ENCODE results near the gene RASL10A.

DNA sequence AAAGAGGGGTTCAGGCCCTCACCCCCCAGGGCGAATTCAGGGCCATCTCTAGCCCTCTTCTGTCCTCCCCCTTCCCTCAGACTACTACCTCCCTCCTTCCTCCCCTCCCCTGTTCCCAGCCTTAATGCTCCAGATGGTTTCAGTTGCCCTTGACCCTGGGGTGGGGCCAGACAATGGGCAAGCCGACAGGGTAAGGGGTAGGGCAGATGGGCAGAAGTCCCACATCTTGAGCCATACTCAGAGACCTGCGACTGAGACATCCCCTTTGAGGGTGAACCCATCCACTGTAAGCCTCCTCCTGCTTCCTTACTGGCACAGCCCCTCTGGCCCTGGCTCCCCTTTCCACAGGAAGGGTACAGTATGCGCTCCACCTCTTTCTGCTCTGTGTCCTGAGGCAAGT, 49.6 kb downstream of the RASL10A start:
- TF ChIP-seq, protein P1, sequence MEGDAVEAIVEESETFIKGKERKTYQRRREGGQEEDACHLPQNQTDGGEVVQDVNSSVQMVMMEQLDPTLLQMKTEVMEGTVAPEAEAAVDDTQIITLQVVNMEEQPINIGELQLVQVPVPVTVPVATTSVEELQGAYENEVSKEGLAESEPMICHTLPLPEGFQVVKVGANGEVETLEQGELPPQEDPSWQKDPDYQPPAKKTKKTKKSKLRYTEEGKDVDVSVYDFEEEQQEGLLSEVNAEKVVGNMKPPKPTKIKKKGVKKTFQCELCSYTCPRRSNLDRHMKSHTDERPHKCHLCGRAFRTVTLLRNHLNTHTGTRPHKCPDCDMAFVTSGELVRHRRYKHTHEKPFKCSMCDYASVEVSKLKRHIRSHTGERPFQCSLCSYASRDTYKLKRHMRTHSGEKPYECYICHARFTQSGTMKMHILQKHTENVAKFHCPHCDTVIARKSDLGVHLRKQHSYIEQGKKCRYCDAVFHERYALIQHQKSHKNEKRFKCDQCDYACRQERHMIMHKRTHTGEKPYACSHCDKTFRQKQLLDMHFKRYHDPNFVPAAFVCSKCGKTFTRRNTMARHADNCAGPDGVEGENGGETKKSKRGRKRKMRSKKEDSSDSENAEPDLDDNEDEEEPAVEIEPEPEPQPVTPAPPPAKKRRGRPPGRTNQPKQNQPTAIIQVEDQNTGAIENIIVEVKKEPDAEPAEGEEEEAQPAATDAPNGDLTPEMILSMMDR (conservative IDR thresholded peaks at IDR 0.05; ENCODE audit: low read length), result no peak
- no peak for TF ChIP-seq EZH2phosphoT487 (IDR thresholded peaks at IDR 0.05; ENCODE audit: borderline replicate concordance, low read depth, low read length)
